A549 (cell line): ENCODE results near the gene RPS2. TPM values are rescaled to one million over a fixed set of nuclear protein-coding genes. Genes with fewer than 3 reads are reported as not detected.

Source experiments
- ATAC-seq, 2 experiments: fragments of 200-7000 bp in 1 of 2; fragments of >200 bp in 1 of 2; cut with Nextera tagmentation in 1 of 2; cut with Tn5 transposase in 1 of 2; 3 replicates each; pipeline versions ENCODE4 v1.8.0 to v1.9.1; 2018 to 2020; ENCODE audit warnings: mild to moderate bottlenecking in 1 of 2, moderate library complexity in 1 of 2
- CTCF ChIA-PET: fragments of 300-600 bp; sonication (Branson Sonifier 250); formaldehyde crosslinking; extraction: SDS; loops from one replicate; lab custom pipeline; 2021; ENCODE audit warnings: antibody characterized with exemption, inconsistent platforms; lab: Yijun Ruan, JAX
- POLR2A ChIA-PET: fragments of 350-600 bp; formaldehyde crosslinking; extraction: SDS; loops from one replicate; lab custom pipeline; 2021; ENCODE audit warnings: antibody characterized with exemption, inconsistent platforms; lab: Yijun Ruan, JAX
- DNase-seq, 2 experiments: peaks; one replicate each; pipeline versions ENCODE4 v3.0.0 to v3.0.0-alpha.2; 2011 to 2016; ENCODE audit warnings: low read depth in 1 of 2, low spot score in 1 of 2
- FAIRE-seq: peaks from 2 replicates; lab custom pipeline; 2011; peaks lifted over from hg19 to GRCh38; lab: Jason Lieb, UNC
- H3K27ac ChIP-seq, 2 experiments: fragments of >200 bp; sonication (Bioruptor Twin); formaldehyde crosslinking; 3 replicates each; pipeline ENCODE4 v1.5.1; 2016 to 2017
- H3K4me1 ChIP-seq: fragments of >200 bp; sonication (Bioruptor Twin); formaldehyde crosslinking; 3 replicates; pipeline ENCODE4 v1.6.1; 2016
- H3K4me2 ChIP-seq: fragments of >200 bp; sonication (Bioruptor Twin); formaldehyde crosslinking; 3 replicates; pipeline ENCODE4 v1.6.1; 2016
- H3K4me3 ChIP-seq: fragments of >200 bp; sonication (Bioruptor Twin); formaldehyde crosslinking; 3 replicates; pipeline ENCODE4 v1.5.1; 2016
- H3K9me3 ChIP-seq: fragments of >200 bp; sonication (Bioruptor Twin); formaldehyde crosslinking; 3 replicates; pipeline ENCODE4 v1.6.1; 2016
- BHLHE40 ChIP-seq: IDR thresholded peaks from 2 replicates; pipeline ENCODE4 v1.6.1; 2012; ENCODE audit warnings: low read depth, low read length, inconsistent platforms
- CEBPB ChIP-seq, 2 experiments: fragments of >200 bp in 1 of 2; sonication (Bioruptor Twin) in 1 of 2; formaldehyde crosslinking in 1 of 2; IDR thresholded peaks; 2 replicates each; pipeline ENCODE4 v1.6.1; 2012 to 2016
- CHD2 ChIP-seq: fragments of 150-350 bp; IDR thresholded peaks from 2 replicates; pipeline ENCODE4 v1.6.1; 2014; ENCODE audit warnings: low read length; ENCODE audit not compliant: partially characterized antibody
- ESRRA ChIP-seq: fragments of 150-350 bp; IDR thresholded peaks from 2 replicates; pipeline ENCODE4 v1.6.1; 2014; ENCODE audit warnings: mild to moderate bottlenecking, low read length, borderline replicate concordance
- FOSB ChIP-seq: fragments of 250-450 bp; sonication (Bioruptor Pico); IDR thresholded peaks from 2 replicates; pipeline ENCODE4 v1.5.0; 2020; ENCODE audit warnings: mild to moderate bottlenecking, moderate library complexity
- FOXS1 ChIP-seq: fragments of 250-450 bp; sonication (Bioruptor Pico); IDR thresholded peaks from 2 replicates; pipeline ENCODE4 v1.5.0; 2020; ENCODE audit warnings: mild to moderate bottlenecking, moderate library complexity
- HOXA7 ChIP-seq: fragments of 250-450 bp; sonication (Bioruptor Pico); IDR thresholded peaks from 2 replicates; pipeline ENCODE4 v1.5.0; 2020; ENCODE audit warnings: mild to moderate bottlenecking, moderate library complexity
- JUN ChIP-seq, 2 experiments: fragments of >200 bp; sonication (Bioruptor Twin); formaldehyde crosslinking; IDR thresholded peaks; 2 replicates in 1 of 2; 3 replicates in 1 of 2; pipeline ENCODE4 v1.6.1; 2016 to 2017
- NFE2L2 ChIP-seq: fragments of 150-350 bp; conservative IDR thresholded peaks from 2 replicates; pipeline ENCODE4 v1.6.1; 2014; ENCODE audit warnings: low read length
- NR3C1 ChIP-seq: fragments of >200 bp; sonication (Bioruptor Twin); formaldehyde crosslinking; IDR thresholded peaks from 3 replicates; pipeline ENCODE4 v1.6.1; 2017
- PBX3 ChIP-seq: IDR thresholded peaks from 2 replicates; pipeline ENCODE4 v1.6.1; 2012
- PHF8 ChIP-seq: fragments of 200-600 bp; sonication (generic); IDR thresholded peaks from 2 replicates; pipeline ENCODE4 v1.6.1; 2016; ENCODE audit warnings: low read depth, mild to moderate bottlenecking, antibody characterized with exemption, moderate library complexity, borderline replicate concordance
- POLR2AphosphoS2 ChIP-seq: conservative IDR thresholded peaks from 2 replicates; pipeline ENCODE4 v1.6.1; 2012; ENCODE audit warnings: low read length, improper control_type of control experiment, inconsistent platforms
- TFCP2L1 ChIP-seq: fragments of 250-450 bp; sonication (Bioruptor Pico); IDR thresholded peaks from 2 replicates; pipeline ENCODE4 v1.5.0; 2021; ENCODE audit warnings: mild to moderate bottlenecking
- TP53 ChIP-seq: fragments of 250-450 bp; sonication (Bioruptor Pico); IDR thresholded peaks from 2 replicates; pipeline ENCODE4 v1.5.0; 2021; ENCODE audit warnings: mild to moderate bottlenecking, moderate library complexity
- ZNF302 ChIP-seq: fragments of 250-450 bp; sonication (Bioruptor Pico); IDR thresholded peaks from 2 replicates; pipeline ENCODE4 v1.9.0; 2021; ENCODE audit warnings: inconsistent platforms, mild to moderate bottlenecking, moderate library complexity
- WGBS: methylation state at CpG from one replicate; pipeline ENCODE4 v1.1.6; 2017; ENCODE audit errors: missing lambda C conversion rate; 5-methylcytosine and 5-hydroxymethylcytosine counted together
- polyA plus RNA-seq, 4 experiments: library from polyadenylated mRNA; depleted of rRNA in 3 of 4; stranded (reverse); fragments of >200 nt; fragmentation: RNase III in 1 of 4; extraction: RNeasy Plus Mini Kit Qiagen cat#74134 plus additional on column Dnase treatment in 1 of 4; gene quantifications; 2 replicates in 3 of 4; 3 replicates in 1 of 4; pipeline ENCODE4 v1.2.3, GENCODE V29; 2011 to 2017
- TF ChIP-seq, protein P1 (sequence below): fragments of 250-450 bp; sonication (Bioruptor Pico); IDR thresholded peaks from 2 replicates; pipeline ENCODE4 v1.5.0; 2021; ENCODE audit warnings: mild to moderate bottlenecking, moderate library complexity, borderline replicate concordance
- TF ChIP-seq, protein P2 (sequence below): fragments of 150-350 bp; IDR thresholded peaks from 2 replicates; pipeline ENCODE4 v1.6.1; 2014; ENCODE audit warnings: low read depth, mild to moderate bottlenecking, low read length
- TF ChIP-seq, protein P3 (sequence below): fragments of 200-600 bp; sonication (generic); IDR thresholded peaks from 2 replicates; pipeline ENCODE4 v1.6.1; 2016; ENCODE audit warnings: antibody characterized with exemption, mild to moderate bottlenecking, moderate library complexity

RPS2 gene
- polyA plus RNA-seq, 2 of the 4 experiments (the other 2 are of a cell fraction), result 2,621 to 3,626 TPM

GRCh38 chr16:1950559-1950958, 14.1 kb downstream of the RPS2 start:
- no peak overlapping the region for H3K4me3 ChIP-seq
- H3K4me1 ChIP-seq, result no peaks in the 10 kb centered on the region
- POLR2A ChIA-PET, result interaction anchor here (3.2 kb wide), 1 partner anchor 14 kb away, joined by 18 read pairs; the partner anchor contains the start of gene RPS2
- WGBS, result 87% methylated on average over 19 of the region's 19 CpGs
- H3K4me2 ChIP-seq, result no peak overlapping the region
- CTCF ChIA-PET, result interaction anchor here (0.5 to 2.0 kb wide), 5 partner anchors 9 to 105 kb away, joined by 3 to 7 read pairs (median 3); partner anchors contain the start of gene NDUFB10
- H3K9me3 ChIP-seq, result no peaks in the 10 kb centered on the region
- ATAC-seq, result peak; percentile 12; a peak in 3 of 6 replicates
- TF ChIP-seq, protein P1, sequence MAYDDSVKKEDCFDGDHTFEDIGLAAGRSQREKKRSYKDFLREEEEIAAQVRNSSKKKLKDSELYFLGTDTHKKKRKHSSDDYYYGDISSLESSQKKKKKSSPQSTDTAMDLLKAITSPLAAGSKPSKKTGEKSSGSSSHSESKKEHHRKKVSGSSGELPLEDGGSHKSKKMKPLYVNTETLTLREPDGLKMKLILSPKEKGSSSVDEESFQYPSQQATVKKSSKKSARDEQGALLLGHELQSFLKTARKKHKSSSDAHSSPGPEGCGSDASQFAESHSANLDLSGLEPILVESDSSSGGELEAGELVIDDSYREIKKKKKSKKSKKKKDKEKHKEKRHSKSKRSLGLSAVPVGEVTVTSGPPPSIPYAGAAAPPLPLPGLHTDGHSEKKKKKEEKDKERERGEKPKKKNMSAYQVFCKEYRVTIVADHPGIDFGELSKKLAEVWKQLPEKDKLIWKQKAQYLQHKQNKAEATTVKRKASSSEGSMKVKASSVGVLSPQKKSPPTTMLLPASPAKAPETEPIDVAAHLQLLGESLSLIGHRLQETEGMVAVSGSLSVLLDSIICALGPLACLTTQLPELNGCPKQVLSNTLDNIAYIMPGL (CRISPR knock-in tag), result no peak
- TF ChIP-seq JUN (IDR thresholded peaks at IDR 0.05), result no peak
- no peak for FAIRE-seq
- H3K27ac ChIP-seq, result no peak overlapping the region
- DNase-seq, result no peak

- H3K9me3 ChIP-seq, result no peaks in the 10 kb centered on the region
- no peaks in the 10 kb centered on the region for H3K4me1 ChIP-seq
- WGBS, result 34% methylated on average over 5 of the region's 7 CpGs
- ATAC-seq (peak; percentile 34 to 46), FAIRE-seq (no peak), DNase-seq (no peak)
- no peak overlapping the region for H3K27ac ChIP-seq
- POLR2A ChIA-PET, result interaction anchor here (3.2 kb wide), 1 partner anchor 15 kb away, joined by 18 read pairs; the partner anchor contains the start of gene RPS2
- no peak overlapping the region for H3K4me3 ChIP-seq
- TF ChIP-seq HOXA7 (CRISPR knock-in tag), result no peak
- TF ChIP-seq, all 56 proteins: peak for 0
- CTCF ChIA-PET, result interaction anchor here (1.1 to 1.4 kb wide), 3 partner anchors 9 to 105 kb away, joined by 3 to 7 read pairs (median 3); partner anchors contain the start of gene NDUFB10
- no peak overlapping the region for H3K4me2 ChIP-seq
Measured at GRCh38 chr16:1950047-1950446, 14.6 kb downstream of the RPS2 start.

GRCh38 chr16:1949507-1949906, 15.1 kb downstream of the RPS2 start:
- POLR2A ChIA-PET, result no interaction called here

More at GRCh38 chr16:1949507-1949906, 15.1 kb downstream of the RPS2 start:
- TF ChIP-seq, protein P2, sequence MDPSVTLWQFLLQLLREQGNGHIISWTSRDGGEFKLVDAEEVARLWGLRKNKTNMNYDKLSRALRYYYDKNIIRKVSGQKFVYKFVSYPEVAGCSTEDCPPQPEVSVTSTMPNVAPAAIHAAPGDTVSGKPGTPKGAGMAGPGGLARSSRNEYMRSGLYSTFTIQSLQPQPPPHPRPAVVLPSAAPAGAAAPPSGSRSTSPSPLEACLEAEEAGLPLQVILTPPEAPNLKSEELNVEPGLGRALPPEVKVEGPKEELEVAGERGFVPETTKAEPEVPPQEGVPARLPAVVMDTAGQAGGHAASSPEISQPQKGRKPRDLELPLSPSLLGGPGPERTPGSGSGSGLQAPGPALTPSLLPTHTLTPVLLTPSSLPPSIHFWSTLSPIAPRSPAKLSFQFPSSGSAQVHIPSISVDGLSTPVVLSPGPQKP, result no peak
- no peak for TF ChIP-seq POLR2AphosphoS2
- no peak for TF ChIP-seq TFCP2L1
- no peak for TF ChIP-seq HOXA7 (CRISPR knock-in tag)
- no peak for TF ChIP-seq NFE2L2
- TF ChIP-seq CHD2, result no peak
- no peak for TF ChIP-seq ESRRA
- no peak for TF ChIP-seq PBX3
- no peak for TF ChIP-seq JUN (IDR thresholded peaks at IDR 0.05)
- no peak for TF ChIP-seq CEBPB (IDR thresholded peaks at IDR 0.05)
- TF ChIP-seq, protein P3, sequence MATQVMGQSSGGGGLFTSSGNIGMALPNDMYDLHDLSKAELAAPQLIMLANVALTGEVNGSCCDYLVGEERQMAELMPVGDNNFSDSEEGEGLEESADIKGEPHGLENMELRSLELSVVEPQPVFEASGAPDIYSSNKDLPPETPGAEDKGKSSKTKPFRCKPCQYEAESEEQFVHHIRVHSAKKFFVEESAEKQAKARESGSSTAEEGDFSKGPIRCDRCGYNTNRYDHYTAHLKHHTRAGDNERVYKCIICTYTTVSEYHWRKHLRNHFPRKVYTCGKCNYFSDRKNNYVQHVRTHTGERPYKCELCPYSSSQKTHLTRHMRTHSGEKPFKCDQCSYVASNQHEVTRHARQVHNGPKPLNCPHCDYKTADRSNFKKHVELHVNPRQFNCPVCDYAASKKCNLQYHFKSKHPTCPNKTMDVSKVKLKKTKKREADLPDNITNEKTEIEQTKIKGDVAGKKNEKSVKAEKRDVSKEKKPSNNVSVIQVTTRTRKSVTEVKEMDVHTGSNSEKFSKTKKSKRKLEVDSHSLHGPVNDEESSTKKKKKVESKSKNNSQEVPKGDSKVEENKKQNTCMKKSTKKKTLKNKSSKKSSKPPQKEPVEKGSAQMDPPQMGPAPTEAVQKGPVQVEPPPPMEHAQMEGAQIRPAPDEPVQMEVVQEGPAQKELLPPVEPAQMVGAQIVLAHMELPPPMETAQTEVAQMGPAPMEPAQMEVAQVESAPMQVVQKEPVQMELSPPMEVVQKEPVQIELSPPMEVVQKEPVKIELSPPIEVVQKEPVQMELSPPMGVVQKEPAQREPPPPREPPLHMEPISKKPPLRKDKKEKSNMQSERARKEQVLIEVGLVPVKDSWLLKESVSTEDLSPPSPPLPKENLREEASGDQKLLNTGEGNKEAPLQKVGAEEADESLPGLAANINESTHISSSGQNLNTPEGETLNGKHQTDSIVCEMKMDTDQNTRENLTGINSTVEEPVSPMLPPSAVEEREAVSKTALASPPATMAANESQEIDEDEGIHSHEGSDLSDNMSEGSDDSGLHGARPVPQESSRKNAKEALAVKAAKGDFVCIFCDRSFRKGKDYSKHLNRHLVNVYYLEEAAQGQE, result no peak
- no peak for TF ChIP-seq TP53 (CRISPR knock-in tag)
- no peak for TF ChIP-seq PHF8
- TF ChIP-seq FOXS1, result no peak
- TF ChIP-seq ZNF302 (CRISPR knock-in tag), result no peak
- no peak for TF ChIP-seq BHLHE40
- no peak for TF ChIP-seq NR3C1
- no peak for TF ChIP-seq FOSB (CRISPR knock-in tag)
- Histone ChIP-seq H3K4me1 (no peaks in the 10 kb centered on the region), H3K9me3 (no peaks in the 10 kb centered on the region), H3K27ac (no peak overlapping the region), H3K4me2 (no peak overlapping the region), H3K4me3 (no peak overlapping the region)
- CTCF ChIA-PET, result interaction anchor here (0.6 to 1.4 kb wide), 5 partner anchors 10 to 139 kb away, joined by 3 to 7 read pairs (median 3); partner anchors contain the start of gene NDUFB10
- DNase-seq (no peak), FAIRE-seq (no peak), ATAC-seq (no peak)
- 70% methylated on average over 6 of the region's 11 CpGs for WGBS
